GM10266 (cell line): Measurements from ENCODE around the gene PRKCD.

Experiments
- DNase-seq: peaks from one replicate; pipeline ENCODE4 v3.0.0; 2012; ENCODE audit errors: extremely low spot score
- TF ChIP-seq, protein P1 (sequence below): IDR thresholded peaks from 2 replicates; pipeline ENCODE4 v1.5.1; 2012; ENCODE audit warnings: mild to moderate bottlenecking, low read depth; ENCODE audit not compliant: control insufficient read depth, insufficient read depth; ENCODE audit errors: missing control alignments

PRKCD gene

GRCh38 chr3:53222183-53222901 is 61.3 kb downstream of the PRKCD start:
- TF ChIP-seq, protein P1, sequence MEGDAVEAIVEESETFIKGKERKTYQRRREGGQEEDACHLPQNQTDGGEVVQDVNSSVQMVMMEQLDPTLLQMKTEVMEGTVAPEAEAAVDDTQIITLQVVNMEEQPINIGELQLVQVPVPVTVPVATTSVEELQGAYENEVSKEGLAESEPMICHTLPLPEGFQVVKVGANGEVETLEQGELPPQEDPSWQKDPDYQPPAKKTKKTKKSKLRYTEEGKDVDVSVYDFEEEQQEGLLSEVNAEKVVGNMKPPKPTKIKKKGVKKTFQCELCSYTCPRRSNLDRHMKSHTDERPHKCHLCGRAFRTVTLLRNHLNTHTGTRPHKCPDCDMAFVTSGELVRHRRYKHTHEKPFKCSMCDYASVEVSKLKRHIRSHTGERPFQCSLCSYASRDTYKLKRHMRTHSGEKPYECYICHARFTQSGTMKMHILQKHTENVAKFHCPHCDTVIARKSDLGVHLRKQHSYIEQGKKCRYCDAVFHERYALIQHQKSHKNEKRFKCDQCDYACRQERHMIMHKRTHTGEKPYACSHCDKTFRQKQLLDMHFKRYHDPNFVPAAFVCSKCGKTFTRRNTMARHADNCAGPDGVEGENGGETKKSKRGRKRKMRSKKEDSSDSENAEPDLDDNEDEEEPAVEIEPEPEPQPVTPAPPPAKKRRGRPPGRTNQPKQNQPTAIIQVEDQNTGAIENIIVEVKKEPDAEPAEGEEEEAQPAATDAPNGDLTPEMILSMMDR = no peak
- DNase-seq = no peak

GRCh38 chr3:53223025-53223424 is 62.0 kb downstream of the PRKCD start:
- DNase-seq = no peak
- TF ChIP-seq, protein P1 = no peak

DNA sequence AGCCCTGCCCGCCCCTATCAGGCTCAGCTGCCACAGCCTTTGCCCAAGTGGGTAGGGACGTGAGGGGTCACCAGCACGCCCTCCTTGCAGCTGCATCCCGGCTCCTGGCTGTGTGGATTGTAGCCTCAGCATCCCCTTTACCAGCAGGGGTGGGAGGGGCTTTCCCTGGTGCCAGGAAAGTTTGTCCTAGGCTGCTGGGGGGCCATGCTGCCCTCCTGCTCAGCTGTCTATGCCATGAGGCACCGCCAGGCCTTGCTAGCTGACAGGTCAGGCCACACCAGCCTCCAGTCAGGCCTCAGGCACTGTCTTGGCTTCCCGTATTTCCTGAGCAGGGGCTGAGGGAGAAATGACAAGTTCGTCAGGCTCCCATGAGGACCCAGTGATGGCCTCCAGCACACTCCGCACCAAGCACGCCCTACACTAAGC is 62.5 kb downstream of the PRKCD start:
- TF ChIP-seq, protein P1 = no peak
- no peak for DNase-seq

GRCh38 chr3:53224026-53224425 is 63.0 kb downstream of the PRKCD start:
- TF ChIP-seq, protein P1 = no peak
- DNase-seq = no peak

DNA sequence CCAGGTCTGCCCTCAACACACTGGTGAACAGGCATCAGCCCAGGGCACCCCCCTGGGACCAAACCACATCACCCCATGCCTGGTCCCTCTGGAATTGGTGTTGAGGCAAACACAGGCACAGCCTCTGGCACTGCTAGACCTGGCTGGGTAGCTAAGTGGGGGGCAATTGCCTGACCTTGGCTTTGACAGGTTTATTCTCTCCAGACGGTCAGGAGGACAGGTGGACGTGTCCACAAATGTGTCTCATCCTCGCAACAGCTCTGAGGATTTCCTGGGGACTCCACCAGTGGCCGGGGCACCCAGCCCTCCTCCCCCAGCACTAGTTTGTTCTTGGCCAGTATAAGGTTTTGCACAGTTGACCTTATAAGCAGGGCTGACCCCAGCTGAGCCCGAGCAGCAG is 63.5 kb downstream of the PRKCD start:
- DNase-seq = no peak
- TF ChIP-seq, protein P1 = no peak

DNA sequence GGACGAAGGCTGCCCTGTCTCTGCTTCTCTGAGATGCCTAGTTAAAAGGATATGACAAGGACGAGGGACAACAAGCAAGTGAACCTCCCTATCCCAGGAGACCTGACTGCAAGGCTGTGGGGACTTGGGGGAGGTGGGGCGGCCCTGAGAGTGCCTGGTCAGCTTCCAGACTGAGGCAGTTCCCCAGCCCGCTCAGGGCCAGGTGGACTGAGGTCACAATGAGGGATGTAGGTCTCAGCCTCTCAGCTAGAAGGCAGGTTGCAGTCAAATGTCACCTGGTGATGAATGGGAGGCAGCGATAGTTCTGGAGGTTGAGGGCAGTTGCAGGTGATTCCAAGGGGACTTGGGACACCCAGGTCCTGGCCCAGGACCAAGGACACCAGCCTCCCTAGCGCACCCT is 64.2 kb downstream of the PRKCD start:
- TF ChIP-seq, protein P1 = no peak
- no peak for DNase-seq

DNA sequence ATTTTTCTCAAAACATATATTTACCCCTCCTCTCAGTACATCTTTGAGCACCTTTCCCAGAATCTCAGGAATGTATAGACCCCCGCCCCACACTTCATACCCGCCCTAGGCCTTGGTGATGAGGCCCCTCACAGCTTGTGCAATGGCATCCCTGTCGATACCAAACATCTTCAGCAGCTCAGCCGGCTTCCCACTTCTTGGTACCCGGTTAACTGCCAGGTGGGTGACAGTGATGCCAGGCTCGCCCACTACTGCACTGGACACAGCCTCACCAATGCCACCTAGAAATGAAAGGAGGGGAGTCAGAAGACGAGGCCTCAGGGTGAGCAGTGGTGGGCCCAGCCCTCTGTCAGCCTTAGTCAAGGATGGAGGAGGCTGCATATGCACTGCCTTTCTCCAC is 64.6 kb downstream of the PRKCD start:
- DNase-seq = no peak
- TF ChIP-seq, protein P1 = no peak
